ACC112 (cell line): Measurements from ENCODE around the gene MTF2.
"Not testable (repeated sequence)": the region's sequence is repeated elsewhere in the genome, so short reads cannot be mapped to it uniquely, and the experiment has no call there.

ENCODE experiments used
- H2AFZ ChIP-seq: fragments of 200-600 bp; sonication (generic); one replicate; pipeline ENCODE4 v1.6.0; 2017; ENCODE audit warnings: antibody characterized with exemption, low read length; ENCODE audit not compliant: unreplicated experiment
- H3K27ac ChIP-seq: fragments of 200-600 bp; sonication (generic); 2 replicates; pipeline ENCODE4 v1.5.1; 2014; ENCODE audit warnings: low read depth, mild to moderate bottlenecking, antibody characterized with exemption, low read length, moderate library complexity
- H3K27me3 ChIP-seq: fragments of 200-600 bp; sonication (generic); 2 replicates; pipeline ENCODE4 v1.6.1; 2014; ENCODE audit warnings: mild to moderate bottlenecking, antibody characterized with exemption, low read length, moderate library complexity, mixed read lengths; ENCODE audit not compliant: insufficient read depth
- H3K36me3 ChIP-seq: fragments of 200-600 bp; sonication (generic); 2 replicates; pipeline ENCODE4 v1.6.1; 2016; ENCODE audit warnings: mild to moderate bottlenecking, antibody characterized with exemption, low read length, moderate library complexity, mixed read lengths; ENCODE audit not compliant: insufficient read depth
- H3K4me1 ChIP-seq: fragments of 200-600 bp; sonication (generic); one replicate; pipeline ENCODE4 v1.6.1; 2016; ENCODE audit warnings: low read length, mixed read lengths; ENCODE audit not compliant: insufficient read depth, unreplicated experiment, control insufficient read depth
- H3K4me3 ChIP-seq: fragments of 200-600 bp; sonication (generic); 2 replicates; pipeline ENCODE4 v1.5.1; 2014; ENCODE audit warnings: mild to moderate bottlenecking, low read depth, low read length
- H3K79me2 ChIP-seq: fragments of 200-600 bp; sonication (generic); one replicate; pipeline ENCODE4 v1.6.0; 2016; ENCODE audit warnings: low read length; ENCODE audit not compliant: control insufficient read depth, unreplicated experiment, insufficient read depth

MTF2 gene

GRCh38 chr1:93159337-93159736 lies 80.3 kb downstream of the MTF2 start:
- Histone ChIP-seq H2AFZ (no peak overlapping the region), H3K36me3 (peaks cover 19% of the 10 kb centered on the region), H3K27ac (no peak overlapping the region), H3K4me1 (peaks cover 9% of the 10 kb centered on the region), H3K4me3 (no peak overlapping the region), H3K79me2 (peaks cover 46% of the 10 kb centered on the region), H3K27me3 (no peaks in the 10 kb centered on the region)

- not testable (repeated sequence) for H3K27me3 ChIP-seq, H3K27ac ChIP-seq, H3K4me3 ChIP-seq, H2AFZ ChIP-seq, H3K4me1 ChIP-seq
- peaks cover 78% of the 10 kb centered on the region for H3K79me2 ChIP-seq
- peaks cover 20% of the 10 kb centered on the region for H3K36me3 ChIP-seq
Measured at GRCh38 chr1:93163314-93163713, 84.2 kb downstream of the MTF2 start.

- H3K27ac ChIP-seq: no peak overlapping the region
- peaks cover 91% of the 10 kb centered on the region for H3K79me2 ChIP-seq
- H3K27me3 ChIP-seq: no peaks in the 10 kb centered on the region
- H3K36me3 ChIP-seq: peaks cover 13% of the 10 kb centered on the region; the same call in 1 of the 2 replicates
- no peak overlapping the region for H2AFZ ChIP-seq
- H3K4me3 ChIP-seq: no peak overlapping the region
- no peaks in the 10 kb centered on the region for H3K4me1 ChIP-seq
Measured at GRCh38 chr1:93164816-93165215, 85.7 kb downstream of the MTF2 start.

- H3K4me3 ChIP-seq, H3K27ac ChIP-seq, H3K4me1 ChIP-seq, H2AFZ ChIP-seq, H3K27me3 ChIP-seq: not testable (repeated sequence)
- Histone ChIP-seq H3K36me3 (peaks cover 11% of the 10 kb centered on the region), H3K79me2 (peaks cover 93% of the 10 kb centered on the region)
Measured at GRCh38 chr1:93165895-93166294, 86.8 kb downstream of the MTF2 start.

GRCh38 chr1:93167006-93167405 lies 87.9 kb downstream of the MTF2 start:
- H3K4me3 ChIP-seq: no peak overlapping the region
- H3K79me2 ChIP-seq: peaks cover 93% of the 10 kb centered on the region
- H3K36me3 ChIP-seq: peaks cover 13% of the 10 kb centered on the region
- no peaks in the 10 kb centered on the region for H3K27me3 ChIP-seq
- no peak overlapping the region for H3K27ac ChIP-seq
- peaks cover under 1% of the 10 kb centered on the region for H3K4me1 ChIP-seq
- H2AFZ ChIP-seq: no peak overlapping the region

- H3K27me3 ChIP-seq, H2AFZ ChIP-seq, H3K4me3 ChIP-seq, H3K27ac ChIP-seq: not testable (repeated sequence)
- Histone ChIP-seq H3K79me2 (peaks cover 92% of the 10 kb centered on the region), H3K36me3 (peaks cover 25% of the 10 kb centered on the region), H3K4me1 (peaks cover 10% of the 10 kb centered on the region)
Measured at GRCh38 chr1:93170141-93170678, 91.1 kb downstream of the MTF2 start.

- H3K79me2 ChIP-seq: peaks cover 91% of the 10 kb centered on the region
- no peak overlapping the region for H3K27ac ChIP-seq
- no peak overlapping the region for H3K4me3 ChIP-seq
- H3K4me1 ChIP-seq: peaks cover 10% of the 10 kb centered on the region
- H2AFZ ChIP-seq: no peak overlapping the region
- no peaks in the 10 kb centered on the region for H3K27me3 ChIP-seq
- peaks cover 26% of the 10 kb centered on the region for H3K36me3 ChIP-seq
Measured at GRCh38 chr1:93171549-93172034, 92.5 kb downstream of the MTF2 start.

GRCh38 chr1:93172778-93173177 lies 93.7 kb downstream of the MTF2 start:
- peaks cover 25% of the 10 kb centered on the region for H3K36me3 ChIP-seq
- no peaks in the 10 kb centered on the region for H3K27me3 ChIP-seq
- no peak overlapping the region for H2AFZ ChIP-seq
- no peak overlapping the region for H3K27ac ChIP-seq
- H3K4me3 ChIP-seq: no peak overlapping the region
- peaks cover 91% of the 10 kb centered on the region for H3K79me2 ChIP-seq
- H3K4me1 ChIP-seq: peaks cover 10% of the 10 kb centered on the region

- peaks cover 10% of the 10 kb centered on the region for H3K4me1 ChIP-seq
- H3K36me3 ChIP-seq: peaks cover 20% of the 10 kb centered on the region
- peaks cover 86% of the 10 kb centered on the region for H3K79me2 ChIP-seq
- not testable (repeated sequence) for H3K27ac ChIP-seq, H3K27me3 ChIP-seq, H2AFZ ChIP-seq, H3K4me3 ChIP-seq
Measured at GRCh38 chr1:93174638-93175037, 95.6 kb downstream of the MTF2 start.

- H3K4me1 ChIP-seq: peaks cover 13% of the 10 kb centered on the region
- peak overlapping the region; percentile 91 for H3K4me3 ChIP-seq
- peaks cover 12% of the 10 kb centered on the region for H3K36me3 ChIP-seq
- no peak overlapping the region for H2AFZ ChIP-seq
- no peaks in the 10 kb centered on the region for H3K27me3 ChIP-seq
- H3K79me2 ChIP-seq: peaks cover 78% of the 10 kb centered on the region
- H3K27ac ChIP-seq: peak overlapping the region; percentile 96; the same call in 1 of the 2 replicates
Measured at GRCh38 chr1:93177991-93178390, 98.9 kb downstream of the MTF2 start.

GRCh38 chr1:93178418-93178817 lies 99.3 kb downstream of the MTF2 start:
- Histone ChIP-seq H3K4me3 (peak overlapping the region; percentile 91), H3K27ac (peak overlapping the region; percentile 96), H3K27me3 (no peaks in the 10 kb centered on the region), H3K36me3 (peaks cover 12% of the 10 kb centered on the region), H2AFZ (no peak overlapping the region), H3K4me1 (peaks cover 17% of the 10 kb centered on the region), H3K79me2 (peaks cover 77% of the 10 kb centered on the region)
